Endothelial cell of umbilical vein (primary cell): ENCODE data around the gene ASNSD1.

Experiments used
- EZH2 ChIP-seq: IDR thresholded peaks from 2 replicates; pipeline ENCODE4 v1.6.1; 2012; ENCODE audit warnings: borderline replicate concordance, low read depth, mild to moderate bottlenecking, moderate library complexity, low read length, inconsistent platforms; ENCODE audit not compliant: severe bottlenecking
- POLR2AphosphoS5 ChIP-seq: IDR thresholded peaks from 2 replicates; pipeline ENCODE4 v1.6.1; 2012; ENCODE audit warnings: low read depth, mild to moderate bottlenecking, control low read depth, low read length, moderate library complexity; ENCODE audit not compliant: insufficient read depth
- TF ChIP-seq, protein P1 (sequence below), 2 donors: IDR thresholded peaks; 1 replicate in 1 of 2; 2 replicates in 1 of 2; pipeline ENCODE4 v1.5.1; 2011; ENCODE audit warnings: low read length in 2 of 2, mild to moderate bottlenecking in 2 of 2, moderate library complexity in 2 of 2, control low read depth in 1 of 2, inconsistent platforms in 1 of 2, low read depth in 1 of 2; ENCODE audit not compliant: insufficient read depth in 1 of 2; ENCODE audit errors: extremely low read depth in 1 of 2

DNA sequence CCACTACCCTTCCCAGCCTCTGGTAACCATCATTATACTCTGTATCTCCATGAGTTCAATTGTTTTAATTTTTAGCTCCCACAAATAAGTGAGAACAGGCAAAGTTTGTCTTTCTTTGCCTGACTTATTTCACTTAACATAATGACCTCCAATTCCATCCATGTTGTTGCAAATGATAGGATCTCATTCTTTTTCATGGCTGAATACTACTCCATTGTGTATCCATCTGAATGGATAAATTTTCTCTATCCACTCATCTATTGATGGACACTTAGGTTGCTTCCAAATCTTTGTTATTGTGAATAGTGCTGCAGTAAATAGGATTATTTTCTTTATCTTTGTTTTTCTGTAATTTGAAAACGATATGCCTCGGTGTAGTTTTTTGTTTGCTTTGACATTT lies 39.4 kb downstream of the ASNSD1 start:
- TF ChIP-seq, protein P1, sequence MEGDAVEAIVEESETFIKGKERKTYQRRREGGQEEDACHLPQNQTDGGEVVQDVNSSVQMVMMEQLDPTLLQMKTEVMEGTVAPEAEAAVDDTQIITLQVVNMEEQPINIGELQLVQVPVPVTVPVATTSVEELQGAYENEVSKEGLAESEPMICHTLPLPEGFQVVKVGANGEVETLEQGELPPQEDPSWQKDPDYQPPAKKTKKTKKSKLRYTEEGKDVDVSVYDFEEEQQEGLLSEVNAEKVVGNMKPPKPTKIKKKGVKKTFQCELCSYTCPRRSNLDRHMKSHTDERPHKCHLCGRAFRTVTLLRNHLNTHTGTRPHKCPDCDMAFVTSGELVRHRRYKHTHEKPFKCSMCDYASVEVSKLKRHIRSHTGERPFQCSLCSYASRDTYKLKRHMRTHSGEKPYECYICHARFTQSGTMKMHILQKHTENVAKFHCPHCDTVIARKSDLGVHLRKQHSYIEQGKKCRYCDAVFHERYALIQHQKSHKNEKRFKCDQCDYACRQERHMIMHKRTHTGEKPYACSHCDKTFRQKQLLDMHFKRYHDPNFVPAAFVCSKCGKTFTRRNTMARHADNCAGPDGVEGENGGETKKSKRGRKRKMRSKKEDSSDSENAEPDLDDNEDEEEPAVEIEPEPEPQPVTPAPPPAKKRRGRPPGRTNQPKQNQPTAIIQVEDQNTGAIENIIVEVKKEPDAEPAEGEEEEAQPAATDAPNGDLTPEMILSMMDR (IDR thresholded peaks at IDR 0.05; ENCODE audit: extremely low read depth in 1 of 2, insufficient read depth in 1 of 2, low read depth in 1 of 2, low read length in 2 of 2), result no peak
- TF ChIP-seq POLR2AphosphoS5, result no peak
- no peak for TF ChIP-seq EZH2
